Epidermal melanocyte (primary cell): ENCODE data around the gene MMD.
A peak's percentile ranks its signal among the peaks of the same experiment; 100 is the strongest.
"Not testable (repeated sequence)": the region's sequence is repeated elsewhere in the genome, so short reads cannot be mapped to it uniquely, and the experiment has no call there.

Source experiments
- DNase-seq: peaks from one replicate; pipeline ENCODE4 v3.0.0; 2011; ENCODE audit warnings: low spot score; ENCODE audit not compliant: insufficient read length

The MMD gene

DNA sequence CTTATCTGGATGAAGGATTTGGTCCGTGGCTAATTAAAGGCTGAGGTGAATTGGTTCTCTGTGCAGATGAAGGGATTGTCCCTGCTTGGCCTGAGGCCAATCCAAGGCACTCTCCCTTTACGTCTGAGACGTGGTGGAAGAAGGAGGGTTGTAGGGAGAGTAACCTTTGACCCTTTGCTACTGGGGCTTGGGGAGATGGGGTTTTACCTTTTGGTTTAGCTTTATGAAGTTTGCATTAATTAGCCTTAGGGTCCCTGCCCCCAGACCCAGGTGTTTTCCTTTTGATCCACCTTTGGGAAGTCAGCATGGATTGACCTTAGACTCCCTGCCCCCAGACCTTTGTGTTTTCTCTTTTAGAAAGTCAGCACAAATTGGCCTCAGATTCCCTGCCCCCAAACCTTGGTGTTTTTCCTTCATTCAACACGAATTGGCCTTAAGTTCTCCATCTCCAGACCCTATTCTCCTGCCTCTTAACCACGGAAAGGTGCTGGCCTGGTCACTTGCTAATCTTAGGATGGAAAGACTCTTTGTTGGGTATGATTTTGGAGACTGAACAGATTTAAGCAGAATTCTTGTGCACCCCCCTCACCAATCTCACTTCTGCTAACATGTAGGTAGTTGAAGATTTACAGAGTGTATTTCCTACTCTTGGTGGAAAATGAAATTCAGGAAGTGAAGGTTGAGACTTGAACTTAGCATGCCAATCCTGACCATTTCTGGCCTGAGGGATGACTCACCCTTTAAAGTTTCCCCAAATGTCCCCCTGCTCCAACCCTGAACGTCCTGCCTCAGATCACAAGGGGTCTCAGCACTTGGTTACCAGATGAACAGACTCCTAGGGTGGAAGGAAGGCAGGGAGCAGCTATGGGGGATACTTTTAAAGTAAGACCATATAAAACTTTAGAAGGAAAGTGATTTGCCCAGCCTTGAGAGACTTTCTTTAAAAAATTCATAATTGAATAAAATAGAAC, 23.1 kb upstream of the MMD start:
- DNase-seq, result no peak

DNA sequence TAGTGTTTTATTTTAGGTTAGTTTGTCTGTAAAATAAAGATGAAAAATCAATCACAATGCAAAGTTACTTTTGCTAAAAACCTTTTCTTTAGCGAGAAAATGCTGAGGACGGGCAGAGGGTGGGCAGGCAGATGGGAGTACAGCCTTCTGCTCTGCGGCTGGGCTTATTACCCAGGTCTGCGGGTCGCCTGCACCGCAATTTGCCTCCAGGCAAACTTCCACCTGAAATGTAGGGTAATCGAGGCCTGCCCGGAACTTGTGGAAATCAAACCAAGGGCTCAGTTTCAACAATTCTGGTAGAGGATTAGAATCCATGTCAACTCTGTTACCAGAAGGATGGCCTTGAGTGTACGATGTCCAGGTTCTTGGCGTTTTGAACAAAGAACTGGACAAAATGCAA, 22.3 kb upstream of the MMD start:
- DNase-seq, result no peak

DNA sequence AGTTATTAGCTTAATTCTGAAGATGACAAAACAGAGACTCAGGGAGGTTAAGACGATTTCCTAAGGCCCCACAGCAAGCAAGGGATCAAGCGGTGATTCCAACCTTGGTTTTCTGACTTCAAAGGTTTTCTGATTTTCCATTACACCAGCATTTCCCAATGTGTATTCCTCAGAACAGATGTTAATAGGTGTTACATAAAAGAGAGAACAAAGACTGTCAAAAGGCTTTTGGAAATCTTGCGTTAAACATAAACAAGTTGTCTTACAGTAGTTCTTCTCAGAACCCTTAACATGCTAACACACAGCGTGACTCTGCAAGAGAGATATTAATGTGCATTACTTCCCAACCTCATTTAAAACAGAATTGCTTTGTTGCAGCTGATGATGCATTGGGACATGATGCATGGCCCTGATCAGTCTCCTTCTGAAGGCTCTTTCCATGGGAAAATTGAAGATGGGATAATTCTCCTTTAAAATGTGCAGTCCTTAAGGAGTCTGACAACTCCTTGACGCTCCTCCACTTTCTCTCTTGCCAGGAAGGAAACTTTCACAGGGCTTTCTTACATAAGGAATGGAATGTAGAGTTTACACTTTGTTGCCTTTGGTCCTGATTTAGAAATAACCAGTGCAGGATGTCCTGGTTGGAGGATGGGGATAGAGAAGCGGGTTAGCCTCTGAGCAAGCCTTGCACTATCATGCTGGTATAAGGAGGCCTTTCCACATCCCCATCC, 21.5 kb upstream of the MMD start:
- no peak for DNase-seq

DNA sequence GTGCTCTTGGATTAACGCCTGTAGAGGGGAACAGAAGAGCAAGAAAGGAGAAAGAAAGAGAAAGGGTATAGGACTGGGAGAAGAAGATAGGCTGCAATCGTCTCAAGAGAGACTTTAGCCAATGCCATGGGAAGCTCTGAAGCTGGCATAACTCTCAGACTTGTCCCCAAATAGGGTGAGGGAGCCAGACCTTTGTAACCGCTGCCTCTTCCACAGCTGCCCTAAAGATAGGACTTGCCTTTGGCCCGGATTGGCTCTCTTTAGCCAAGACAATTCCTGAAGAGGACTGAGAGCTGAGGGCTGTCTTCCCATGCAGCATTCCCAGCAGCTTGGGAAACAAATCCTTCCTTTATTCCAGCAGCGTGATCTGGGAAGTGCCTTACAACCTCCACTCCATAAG, 20.8 kb upstream of the MMD start:
- no peak for DNase-seq

DNA sequence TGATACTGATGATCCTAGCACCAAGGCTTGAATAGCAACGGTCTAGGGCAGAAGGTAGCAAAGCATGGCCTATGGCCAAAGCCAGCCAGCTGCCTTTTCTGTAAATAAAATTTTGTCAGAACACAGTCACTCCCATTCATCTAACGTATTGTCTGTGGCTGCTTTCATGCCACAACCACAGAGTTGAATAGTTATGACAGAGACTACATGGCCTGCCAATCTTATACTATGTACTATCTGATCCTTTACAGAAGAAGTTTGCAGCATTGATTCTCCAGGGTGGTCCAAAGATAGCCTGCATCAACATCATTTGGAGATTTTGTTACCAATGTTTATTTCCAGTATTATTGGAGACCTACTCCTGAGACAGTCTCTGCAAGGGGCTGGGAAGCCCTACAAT, 19.9 kb upstream of the MMD start:
- no peak for DNase-seq

DNA sequence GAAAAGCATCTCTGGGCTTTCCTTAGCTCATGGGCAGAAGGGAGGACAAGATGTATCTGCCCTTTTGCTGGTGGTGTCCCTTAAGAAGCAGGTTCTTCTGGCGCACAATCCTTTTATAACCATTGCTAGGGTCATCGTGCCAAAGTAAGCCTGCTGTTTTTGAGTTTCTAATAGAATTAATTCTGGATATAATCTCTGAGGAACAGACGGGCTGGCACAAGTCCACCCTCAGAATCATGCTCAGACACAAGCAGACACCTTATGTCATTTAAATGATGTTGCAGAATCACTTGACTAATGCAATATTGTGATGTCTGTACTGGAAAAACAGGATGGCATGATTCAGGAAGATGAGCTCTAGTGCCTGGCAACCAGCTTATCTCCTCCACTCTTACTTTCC, 18.8 kb upstream of the MMD start:
- no peak for DNase-seq

DNA sequence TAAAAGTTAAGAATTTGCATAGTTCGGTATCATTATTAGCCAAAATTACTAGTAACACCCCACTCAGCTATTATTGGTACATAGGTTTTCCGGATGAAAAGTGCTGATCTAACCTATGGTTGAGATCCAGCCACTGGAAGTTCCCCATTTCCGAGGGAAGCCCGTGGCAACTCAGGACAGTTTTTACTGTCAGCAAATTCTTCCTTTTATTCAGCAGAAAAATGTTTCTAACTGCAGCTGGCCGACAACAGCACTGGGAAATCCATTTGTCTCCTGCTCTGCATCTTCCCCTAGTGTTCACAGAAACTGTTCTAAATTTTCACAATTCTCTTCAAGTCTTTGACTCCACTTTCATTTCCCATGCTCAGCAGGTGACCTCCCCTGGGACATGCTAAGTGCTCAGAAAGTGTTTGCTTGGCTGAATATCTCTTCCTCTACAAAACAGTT, 15.5 kb upstream of the MMD start:
- no peak for DNase-seq

DNA sequence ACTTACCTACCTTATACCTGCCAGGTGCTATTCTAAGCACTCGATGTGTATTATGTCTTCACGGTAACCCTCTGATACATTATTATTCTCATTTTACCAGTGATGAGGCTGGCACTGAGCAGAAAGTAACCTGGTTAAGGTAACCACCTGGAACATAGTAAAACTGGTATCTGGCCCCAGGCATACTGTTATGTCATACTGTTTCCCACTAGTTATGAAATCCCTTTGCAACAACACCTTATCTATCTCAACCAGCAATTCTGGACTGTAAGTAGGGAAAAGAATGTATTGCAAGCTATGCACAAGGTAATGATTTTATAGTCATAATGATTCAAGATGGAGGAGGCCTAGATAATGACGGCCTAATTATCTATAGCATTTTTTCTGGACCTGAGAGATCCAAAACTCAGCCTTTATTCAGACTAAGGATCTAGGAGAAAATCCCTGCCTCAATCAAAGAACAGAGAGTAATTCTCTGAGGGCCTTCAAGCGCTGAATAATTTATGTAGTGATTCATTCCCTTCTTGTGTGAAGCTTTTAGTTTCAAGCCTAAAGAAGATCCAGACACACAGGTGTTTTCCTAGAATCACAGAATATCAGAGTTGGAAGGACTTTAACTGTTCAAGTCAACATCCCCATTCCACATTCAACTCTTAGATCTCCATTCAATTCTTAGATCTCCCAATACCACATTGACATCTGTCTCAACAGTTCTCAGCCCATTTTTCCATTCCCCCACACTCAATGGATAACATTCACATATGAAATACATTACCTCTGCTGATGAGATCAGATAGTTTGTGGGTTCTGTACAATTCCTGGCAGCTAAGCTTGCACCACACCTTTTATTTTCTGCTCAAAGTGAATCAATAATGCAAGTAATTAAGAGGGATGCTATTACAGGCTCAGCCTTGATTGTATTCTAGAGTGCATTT, 14.9 kb upstream of the MMD start:
- no peak for DNase-seq

DNA sequence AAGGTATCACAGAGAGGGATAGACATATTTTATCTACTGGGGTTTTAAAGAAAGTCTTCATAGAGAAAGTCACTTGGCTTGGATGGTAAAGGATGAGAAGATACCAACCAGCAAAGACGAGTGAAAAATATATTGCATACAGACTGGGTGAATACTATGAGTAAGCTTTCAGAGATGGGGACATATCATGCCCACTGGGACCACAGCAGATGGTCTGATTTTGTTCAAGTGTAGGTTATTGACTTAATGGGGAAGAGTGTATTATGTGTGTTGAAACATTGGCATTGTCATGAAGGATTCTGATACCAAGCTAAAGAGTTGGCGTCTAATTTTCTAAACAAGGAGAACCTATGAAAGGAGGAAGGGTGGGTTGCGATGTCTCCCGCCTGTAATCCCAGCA, 13.8 kb upstream of the MMD start:
- DNase-seq, result no peak

DNA sequence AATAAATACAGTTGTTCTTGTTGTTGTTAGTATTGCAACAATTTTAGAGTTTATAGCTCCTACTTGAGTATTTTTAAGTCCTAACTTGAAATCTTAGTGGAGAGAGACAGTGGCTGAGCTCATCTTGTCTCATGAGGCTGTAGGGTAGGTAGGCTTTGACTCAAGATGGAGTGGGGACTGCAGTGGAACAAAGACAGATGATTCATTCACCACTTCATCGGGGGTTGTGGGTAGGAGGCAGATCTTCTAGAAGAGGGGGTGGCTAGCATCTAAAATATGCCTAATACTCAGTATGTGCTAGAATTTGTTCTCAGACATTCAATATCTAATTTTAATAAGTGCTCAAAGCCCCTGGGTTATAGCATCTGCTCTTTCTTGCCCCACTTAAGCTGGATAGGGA, 13.1 kb upstream of the MMD start:
- DNase-seq, result no peak

DNA sequence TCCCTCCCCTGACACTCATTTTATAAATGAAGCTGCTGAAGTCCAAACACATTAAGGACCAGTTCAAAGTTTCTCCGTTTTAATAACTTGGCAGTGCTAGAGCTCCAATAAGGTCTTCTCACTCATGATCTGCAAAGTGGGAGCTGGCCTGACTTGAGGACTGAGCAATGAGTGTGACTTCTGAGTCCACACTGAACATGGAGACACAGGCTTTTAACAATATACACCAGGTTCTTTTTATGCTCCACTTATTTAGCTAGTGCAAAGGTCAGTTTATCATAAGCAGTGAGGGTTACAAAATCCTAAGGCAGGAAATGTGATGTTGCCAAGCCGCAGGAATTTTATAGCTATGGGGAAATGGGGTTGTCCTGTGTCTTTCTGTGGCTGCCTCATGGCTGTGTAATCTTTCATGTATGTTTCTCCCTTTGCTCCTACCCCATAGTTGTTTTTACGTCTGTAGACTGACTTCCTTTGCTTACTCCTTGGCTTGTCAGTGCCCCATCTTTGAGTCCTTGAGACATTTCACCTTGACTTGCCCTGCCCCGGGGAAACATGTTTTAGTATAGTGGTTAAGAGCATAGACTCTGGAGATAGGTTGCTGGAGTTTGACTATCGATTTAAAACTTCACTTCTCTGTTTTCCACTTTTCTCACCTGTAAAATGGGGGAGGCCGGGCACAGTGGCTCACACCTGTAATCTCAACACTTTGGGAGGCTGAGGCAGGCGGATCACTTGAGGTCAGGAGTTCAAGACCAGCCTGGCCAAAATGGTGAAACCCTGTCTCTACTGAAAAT, 12.2 kb upstream of the MMD start:
- DNase-seq, result peak; percentile 43

DNA sequence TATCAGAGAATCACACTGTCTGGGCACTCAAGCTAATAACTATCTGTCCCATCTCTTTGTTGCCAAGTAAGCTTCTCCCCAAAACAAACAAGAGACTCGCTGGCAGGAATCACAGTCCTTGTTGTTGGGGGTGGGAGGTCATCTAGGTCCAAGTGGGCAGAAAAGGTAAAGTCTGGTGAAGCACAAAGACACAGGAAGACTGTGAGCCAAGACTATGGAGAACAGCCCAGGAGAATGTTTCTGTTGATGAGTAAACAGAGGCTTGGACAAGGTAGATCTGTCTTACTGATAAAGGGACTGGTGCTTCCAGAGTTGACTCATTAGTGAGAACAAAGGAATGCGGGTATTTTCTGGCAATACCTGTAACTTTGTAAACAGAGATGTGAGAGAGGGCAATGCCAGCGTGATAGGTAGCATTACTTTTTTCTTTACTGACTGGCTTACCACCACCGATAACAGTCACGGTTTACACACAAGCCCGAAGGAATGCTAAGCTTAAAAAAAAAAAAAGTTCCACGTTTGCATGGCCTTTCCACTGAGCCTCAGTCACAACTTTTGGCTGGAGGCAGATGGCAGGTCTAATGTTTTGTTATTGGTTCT, 11.5 kb upstream of the MMD start:
- no peak for DNase-seq

DNA sequence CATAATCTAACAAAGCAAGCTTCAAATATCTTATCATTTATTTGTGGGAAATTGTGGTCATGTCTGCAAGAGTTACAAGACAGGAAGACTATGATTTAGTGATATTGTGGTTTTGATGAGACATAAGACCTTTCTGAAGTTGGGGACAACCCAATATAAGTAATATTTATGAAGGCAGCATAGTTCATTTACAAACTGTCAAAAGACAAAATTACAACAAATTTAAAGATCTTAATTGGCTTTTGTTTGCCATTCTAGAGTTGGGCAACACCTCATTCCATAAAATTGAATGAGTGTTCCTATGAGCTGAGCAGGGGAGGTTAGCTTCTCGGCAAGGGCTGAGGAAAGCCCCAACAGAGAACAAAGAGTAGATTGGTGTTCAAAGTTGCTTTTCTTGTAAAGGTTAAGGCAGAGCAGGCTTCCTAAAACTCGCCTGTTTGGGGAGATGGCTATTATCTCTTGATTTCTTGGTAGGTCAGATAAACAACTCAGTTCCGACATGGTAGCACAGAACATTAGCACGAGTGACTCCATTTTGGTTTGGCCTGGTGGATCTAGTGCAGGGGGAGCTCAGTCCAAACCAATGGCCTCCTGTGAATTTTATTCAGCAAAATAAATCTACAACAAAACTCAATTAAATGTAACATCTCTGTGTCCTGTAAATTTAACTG, 10.9 kb upstream of the MMD start:
- no peak for DNase-seq

DNA sequence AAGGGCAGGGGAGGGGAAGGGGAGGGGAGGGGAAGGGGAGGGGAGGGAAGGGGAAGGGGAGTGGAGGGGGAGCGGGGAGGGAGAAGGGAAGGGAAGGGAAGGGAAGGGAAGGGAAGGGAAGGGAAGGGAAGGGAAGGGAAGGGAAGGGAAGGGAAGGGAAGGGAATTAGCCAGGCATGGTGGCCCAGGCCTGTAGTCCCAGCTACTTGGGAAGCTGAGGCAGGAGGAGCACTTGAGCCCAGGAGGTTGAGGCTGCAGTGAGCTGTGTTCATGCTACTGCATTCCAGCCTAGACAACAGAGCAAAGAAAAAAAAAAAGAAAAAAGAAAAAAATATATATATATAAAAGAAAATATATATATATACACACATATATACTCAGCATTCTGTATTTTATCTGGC, 10.3 kb upstream of the MMD start:
- DNase-seq, result not testable (repeated sequence)

DNA sequence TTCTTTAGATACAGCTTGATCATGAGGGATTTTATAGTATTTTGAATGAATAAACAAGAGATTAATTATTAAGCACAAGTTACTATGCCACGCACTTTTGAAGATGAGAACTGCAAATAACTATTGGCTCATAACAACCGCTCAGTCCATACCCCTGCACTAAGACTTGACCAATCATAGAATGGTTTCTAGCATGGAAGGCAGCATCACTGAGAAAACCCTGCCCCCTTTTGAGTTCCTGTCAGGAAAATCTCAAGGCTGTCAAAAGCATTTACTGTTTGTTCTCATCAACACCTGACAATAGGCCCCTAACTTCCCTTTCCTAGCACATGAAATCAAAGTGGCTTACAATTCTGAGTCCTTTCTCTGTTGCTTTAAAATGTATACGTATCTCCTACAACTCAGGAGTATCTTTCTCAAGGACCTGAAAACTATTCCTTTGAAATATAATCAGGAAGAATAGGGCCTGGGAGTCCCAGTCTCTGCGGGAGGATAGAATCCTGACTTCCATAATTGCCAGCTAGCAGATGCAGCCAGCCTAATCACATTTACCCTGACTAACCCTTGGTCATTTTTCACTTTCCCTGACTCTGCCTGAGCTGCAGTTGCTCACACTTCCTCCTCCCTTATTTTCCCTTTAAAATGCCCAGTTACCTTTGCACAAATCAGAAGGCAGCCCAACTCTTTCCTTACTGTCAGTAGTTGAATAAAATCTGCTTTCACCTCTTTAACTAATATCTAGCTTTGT, 9.1 kb upstream of the MMD start:
- no peak for DNase-seq

DNA sequence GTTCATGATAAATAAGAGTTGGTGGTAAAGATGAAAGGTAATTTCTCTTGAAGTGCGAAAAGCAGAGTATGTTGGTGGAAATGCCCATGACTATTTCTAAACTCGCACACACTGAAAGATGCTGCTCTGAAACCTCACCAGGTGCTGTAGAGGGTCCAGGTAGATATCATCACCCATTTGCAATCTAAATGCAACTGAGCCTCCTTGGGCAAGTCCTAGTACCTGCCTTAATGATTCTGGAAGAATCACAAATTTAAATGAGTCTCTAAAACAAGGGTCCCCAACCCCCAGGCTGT, 5.9 kb upstream of the MMD start:
- no peak for DNase-seq

DNA sequence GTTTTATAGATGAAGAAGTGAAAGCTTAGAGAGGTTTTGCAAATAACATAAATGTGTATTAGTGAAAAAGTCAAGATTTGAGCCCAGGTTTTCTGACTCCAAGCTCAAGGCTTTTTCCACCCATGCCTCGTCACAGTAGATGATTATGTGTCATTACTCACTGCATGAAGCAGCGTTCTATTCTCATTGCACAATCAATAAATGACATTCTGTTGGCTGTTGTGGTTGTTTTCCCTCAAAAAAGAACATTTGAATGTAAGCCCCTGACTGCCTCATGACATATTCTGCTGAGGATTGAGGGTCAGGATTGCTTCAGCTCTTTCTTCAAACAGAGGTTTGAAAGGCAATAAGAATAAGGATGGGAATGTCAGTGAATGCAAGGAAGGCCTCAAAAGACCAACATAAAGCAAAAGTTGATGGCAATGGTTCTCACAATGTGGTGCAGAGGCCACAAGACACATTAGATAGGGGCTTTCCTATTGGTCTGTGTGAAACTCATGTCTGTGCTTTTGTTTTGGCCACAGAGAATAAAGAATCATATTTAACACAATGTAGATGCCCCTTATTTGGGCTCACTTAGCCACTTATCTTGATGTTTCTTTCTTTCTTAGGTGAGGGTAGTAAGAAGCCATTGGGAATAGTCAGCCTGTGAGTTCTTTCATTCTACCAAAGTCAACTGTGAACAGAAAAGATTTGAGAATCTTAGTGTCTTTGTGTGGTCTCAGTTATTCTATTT, 5.4 kb upstream of the MMD start:
- DNase-seq, result no peak

DNA sequence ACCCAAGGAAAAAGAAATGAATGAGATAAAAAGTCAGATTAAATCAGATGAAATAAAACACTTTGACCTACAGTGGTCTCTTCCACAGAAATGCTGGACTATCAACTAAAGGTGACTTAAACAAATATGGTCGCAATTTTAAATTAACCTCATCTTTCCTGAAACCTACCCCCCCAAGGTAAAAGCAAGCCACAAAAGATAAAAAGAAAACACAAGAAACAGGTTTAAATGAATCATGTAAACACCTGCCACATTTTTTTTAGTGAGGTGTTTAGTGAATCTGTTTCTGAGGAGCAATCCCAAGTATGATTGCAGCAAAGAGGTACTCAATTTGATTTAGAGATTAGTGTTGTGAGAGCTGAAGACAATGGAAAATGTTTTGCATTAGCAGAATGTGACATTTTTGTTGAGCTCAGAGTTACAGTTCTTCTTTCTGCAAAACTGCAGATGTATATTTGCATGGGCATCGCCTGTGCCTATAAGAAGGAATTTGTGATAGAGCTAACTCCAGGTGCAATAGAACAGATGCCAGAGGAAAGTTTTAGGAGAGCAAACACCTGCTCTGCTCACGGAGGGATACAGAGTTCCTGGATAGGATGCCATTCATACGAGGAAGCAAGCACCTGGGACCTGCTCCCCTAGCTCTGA, 3.4 kb upstream of the MMD start:
- no peak for DNase-seq
